ENCODE data around the gene NPAS1. TPM values are rescaled to one million over a fixed set of nuclear protein-coding genes. Genes with fewer than 3 reads are reported as not detected.

The NPAS1 gene
- total RNA-seq, 1 donor from 2014 or later: 1.2 TPM

GRCh38 chr19:46976845-46977320, 42.8 kb upstream of the NPAS1 start:
- H3K27me3 ChIP-seq: no peaks in the 10 kb centered on the region
- H3K9ac ChIP-seq: no peak overlapping the region
- H2AFZ ChIP-seq (replicated peaks): no peak overlapping the region
- Mint-ChIP-seq H3K9me3 (no peaks in the 10 kb centered on the region), H3K27me3 (ENCODE audit: insufficient read depth, low read depth) (peaks cover 3% of the 10 kb centered on the region), H3K4me3 (peak overlapping the region; percentile 1), H3K27ac (peak overlapping the region; percentile 21), H3K36me3 (peaks cover 3% of the 10 kb centered on the region), H3K4me1 (peaks cover 49% of the 10 kb centered on the region)
- peaks cover 75% of the 10 kb centered on the region for H4K20me1 ChIP-seq (ENCODE audit: low read depth)
- TF ChIP-seq EZH2 (IDR thresholded peaks at IDR 0.05): no peak
- TF ChIP-seq EZH2phosphoT487 (IDR thresholded peaks at IDR 0.05): no peak
- TF ChIP-seq CTCF (IDR thresholded peaks at IDR 0.05): no peak
- DNase-seq (ENCODE audit: low spot score): peak; percentile 74
- H3K27ac ChIP-seq: peak overlapping the region; percentile 74
- H3K36me3 ChIP-seq: no peaks in the 10 kb centered on the region
- peak overlapping the region; percentile 12 for H3K4me2 ChIP-seq
- peaks cover 43% of the 10 kb centered on the region for H3K79me2 ChIP-seq (ENCODE audit: low read depth)
- H3K4me1 ChIP-seq: peaks cover 44% of the 10 kb centered on the region
- peaks cover 46% of the 10 kb centered on the region for H3F3A ChIP-seq (ENCODE audit: low read depth)
- H3K9me3 ChIP-seq (ENCODE audit: low read depth): no peaks in the 10 kb centered on the region
- no peak overlapping the region for H3K4me3 ChIP-seq

GRCh38 chr19:46977548-46977947, 42.1 kb upstream of the NPAS1 start:
- Histone ChIP-seq H3K9me3 (ENCODE audit: low read depth) (no peaks in the 10 kb centered on the region), H3K4me1 (peaks cover 44% of the 10 kb centered on the region), H3K9ac (no peak overlapping the region), H2AFZ (replicated peaks) (no peak overlapping the region), H3F3A (ENCODE audit: low read depth) (peaks cover 46% of the 10 kb centered on the region), H3K4me2 (peak overlapping the region; percentile 12), H3K79me2 (ENCODE audit: low read depth) (peaks cover 43% of the 10 kb centered on the region), H3K4me3 (no peak overlapping the region), H4K20me1 (ENCODE audit: low read depth) (peaks cover 70% of the 10 kb centered on the region), H3K27ac (peak overlapping the region; percentile 74), H3K36me3 (no peaks in the 10 kb centered on the region), H3K27me3 (no peaks in the 10 kb centered on the region)
- H3K4me1 Mint-ChIP-seq: peaks cover 49% of the 10 kb centered on the region
- peak overlapping the region; percentile 2 for H3K4me3 Mint-ChIP-seq
- peaks cover 3% of the 10 kb centered on the region for H3K36me3 Mint-ChIP-seq
- TF ChIP-seq EZH2phosphoT487 (IDR thresholded peaks at IDR 0.05) (no peak), EZH2 (IDR thresholded peaks at IDR 0.05) (no peak), CTCF (IDR thresholded peaks at IDR 0.05) (no peak)
- no peak for DNase-seq (ENCODE audit: low spot score)
- no peaks in the 10 kb centered on the region for H3K9me3 Mint-ChIP-seq
- H3K27ac Mint-ChIP-seq: peak overlapping the region; percentile 15
- peaks cover 1% of the 10 kb centered on the region for H3K27me3 Mint-ChIP-seq (ENCODE audit: insufficient read depth, low read depth)

GRCh38 chr19:46978171-46978869, 41.3 kb upstream of the NPAS1 start:
- no peaks in the 10 kb centered on the region for H3K36me3 ChIP-seq
- no peaks in the 10 kb centered on the region for H3K27me3 ChIP-seq
- Mint-ChIP-seq H3K36me3 (peaks cover 6% of the 10 kb centered on the region), H3K27ac (peak overlapping the region; percentile 15), H3K4me1 (peaks cover 49% of the 10 kb centered on the region), H3K9me3 (no peaks in the 10 kb centered on the region), H3K27me3 (ENCODE audit: insufficient read depth, low read depth) (no peaks in the 10 kb centered on the region), H3K4me3 (peak overlapping the region; percentile 2)
- DNase-seq (ENCODE audit: low spot score): peak; percentile 42
- peak overlapping the region; percentile 74 for H3K27ac ChIP-seq
- H4K20me1 ChIP-seq (ENCODE audit: low read depth): peaks cover 70% of the 10 kb centered on the region
- peaks cover 47% of the 10 kb centered on the region for H3K79me2 ChIP-seq (ENCODE audit: low read depth)
- no peaks in the 10 kb centered on the region for H3K9me3 ChIP-seq (ENCODE audit: low read depth)
- no peak overlapping the region for H2AFZ ChIP-seq (replicated peaks)
- no peak overlapping the region for H3K9ac ChIP-seq
- TF ChIP-seq EZH2phosphoT487 (IDR thresholded peaks at IDR 0.05): no peak
- no peak for TF ChIP-seq EZH2 (IDR thresholded peaks at IDR 0.05)
- TF ChIP-seq CTCF (IDR thresholded peaks at IDR 0.05): no peak
- H3K4me3 ChIP-seq: no peak overlapping the region
- peak overlapping the region; percentile 12 for H3K4me2 ChIP-seq
- H3K4me1 ChIP-seq: peaks cover 44% of the 10 kb centered on the region
- peaks cover 46% of the 10 kb centered on the region for H3F3A ChIP-seq (ENCODE audit: low read depth)
